HCT116 (cell line): ENCODE measurements around the gene HELZ2. TPM values are rescaled to one million over a fixed set of nuclear protein-coding genes. Genes with fewer than 3 reads are reported as not detected.

Source experiments
- ATAC-seq: fragments of 200-7000 bp; cut with Tn5 transposase; 2 replicates; pipeline ENCODE4 v1.9.1; 2020; ENCODE audit warnings: mild to moderate bottlenecking, moderate library complexity
- BruUV-seq: library from RNA; stranded (reverse); fragments of 400-500 nt; replicated peaks from 2 replicates; lab custom pipeline; 2021; lab: Mats Ljungman, UMichigan
- CTCF ChIA-PET: fragments of 300-600 bp; sonication (Branson Sonifier 250); formaldehyde crosslinking; loops from one replicate; lab custom pipeline; 2021; ENCODE audit warnings: antibody characterized with exemption; lab: Charles Lee
- POLR2A ChIA-PET: fragments of 300-600, 350-600 bp; sonication (Branson Sonifier 250); formaldehyde crosslinking; loops from one replicate; lab custom pipeline; 2021; ENCODE audit warnings: antibody characterized with exemption; lab: Charles Lee
- RAD21 ChIA-PET, 2 experiments: fragments of 300-600 bp; sonication (Branson Sonifier 250); formaldehyde crosslinking; loops; one replicate each; lab custom pipeline; 2023; ENCODE audit warnings: low total read pairs in 2 of 2; ENCODE audit not compliant: uncharacterized antibody in 2 of 2, unreplicated experiment in 2 of 2, low non-redundant PET in 1 of 2; lab: Charles Lee
- DNase-seq: peaks from one replicate; pipeline ENCODE4 v3.0.0-alpha.2; 2010; ENCODE audit warnings: low read depth, low spot score
- H2AFZ ChIP-seq: fragments of 200-600 bp; shearing (Covaris generic), sonication (generic); 2 replicates; pipeline ENCODE4 v1.6.1; 2017; ENCODE audit warnings: low read depth, mixed run types, mixed read lengths, antibody characterized with exemption, low read length; ENCODE audit not compliant: poor library complexity, severe bottlenecking
- H3K27ac ChIP-seq: 2 replicates; pipeline ENCODE4 v1.5.1; 2012; ENCODE audit warnings: low read depth, low read length
- H3K27me3 ChIP-seq: fragments of 200-600 bp; sonication (generic); 2 replicates; pipeline ENCODE4 v1.6.1; 2016; ENCODE audit warnings: mixed run types, low read length, mixed read lengths; ENCODE audit not compliant: insufficient read depth
- H3K36me3 ChIP-seq, 2 experiments: fragments of 200-500 bp in 1 of 2; fragments of 200-600 bp in 1 of 2; sonication (Bioruptor generic) in 1 of 2; sonication (generic) in 1 of 2; 2 replicates each; pipeline versions ENCODE4 v1.5.1 to v1.6.1; 2014 to 2016; ENCODE audit warnings: low read length in 2 of 2, inconsistent platforms in 1 of 2, mixed read lengths in 1 of 2, mixed run types in 1 of 2; ENCODE audit not compliant: insufficient read depth in 2 of 2, control insufficient read depth in 1 of 2
- H3K4me1 ChIP-seq, 2 experiments: fragments of 200-600 bp in 1 of 2; sonication (generic) in 1 of 2; 2 replicates each; pipeline versions ENCODE4 v1.5.1 to v1.6.1; 2012 to 2017; ENCODE audit warnings: low read length in 2 of 2, inconsistent platforms in 1 of 2, mild to moderate bottlenecking in 1 of 2, mixed read lengths in 1 of 2, mixed run types in 1 of 2, moderate library complexity in 1 of 2; ENCODE audit not compliant: insufficient read depth in 2 of 2, control insufficient read depth in 1 of 2
- H3K4me2 ChIP-seq: fragments of 200-600 bp; sonication (generic); 2 replicates; pipeline ENCODE4 v1.6.1; 2017; ENCODE audit warnings: mixed run types, low read length, mixed read lengths
- H3K4me3 ChIP-seq, 2 experiments: fragments of 200-600 bp in 1 of 2; sonication (generic) in 1 of 2; replicated peaks in 1 of 2; 2 replicates each; pipeline ENCODE4 v1.5.1; 2011 to 2016; ENCODE audit warnings: low read length in 2 of 2, control low read depth in 1 of 2, low read depth in 1 of 2, mild to moderate bottlenecking in 1 of 2, mixed read lengths in 1 of 2, mixed run types in 1 of 2
- H3K79me2 ChIP-seq: fragments of 200-600 bp; sonication (generic); 2 replicates; pipeline ENCODE4 v1.6.1; 2017; ENCODE audit warnings: mild to moderate bottlenecking, mixed run types, low read length, moderate library complexity, mixed read lengths; ENCODE audit not compliant: insufficient read depth
- H3K9ac ChIP-seq: fragments of 200-600 bp; sonication (generic); 2 replicates; pipeline ENCODE4 v1.6.1; 2016; ENCODE audit warnings: low read length, mixed read lengths
- H3K9me2 ChIP-seq: fragments of 200-600 bp; sonication (generic), shearing (Covaris generic); 2 replicates; pipeline ENCODE4 v1.6.1; 2017; ENCODE audit warnings: mixed run types, mild to moderate bottlenecking, moderate library complexity; ENCODE audit not compliant: insufficient read depth
- H3K9me3 ChIP-seq, 2 experiments: fragments of 200-500 bp in 1 of 2; fragments of 200-600 bp in 1 of 2; sonication (Bioruptor generic) in 1 of 2; sonication (generic) in 1 of 2; 2 replicates each; pipeline ENCODE4 v1.6.1; 2014 to 2017; ENCODE audit warnings: low read length in 2 of 2, mixed read lengths in 2 of 2, inconsistent platforms in 1 of 2, low read depth in 1 of 2, mild to moderate bottlenecking in 1 of 2, mixed run types in 1 of 2, moderate library complexity in 1 of 2; ENCODE audit not compliant: control insufficient read depth in 1 of 2, insufficient read depth in 1 of 2
- H4K20me1 ChIP-seq: fragments of 200-600 bp; sonication (generic), shearing (Covaris generic); 2 replicates; pipeline ENCODE4 v1.6.1; 2017; ENCODE audit warnings: mixed run types, mild to moderate bottlenecking, moderate library complexity; ENCODE audit not compliant: insufficient read depth
- ATF3 ChIP-seq: IDR thresholded peaks from 2 replicates; pipeline ENCODE4 v1.6.1; 2012
- CTCF ChIP-seq, 3 experiments: fragments of 200-600 bp in 1 of 3; sonication (generic) in 1 of 3; IDR thresholded peaks in 2 of 3; conservative IDR thresholded peaks in 1 of 3; 2 replicates each; pipeline ENCODE4 v1.5.1; 2012 to 2017; ENCODE audit warnings: low read depth in 2 of 3, low read length in 2 of 3, antibody characterized with exemption in 1 of 3, borderline replicate concordance in 1 of 3, control low read depth in 1 of 3, mild to moderate bottlenecking in 1 of 3, mixed read lengths in 1 of 3, mixed run types in 1 of 3, moderate library complexity in 1 of 3; ENCODE audit not compliant: insufficient read depth in 1 of 3
- EGR1 ChIP-seq: IDR thresholded peaks from 2 replicates; pipeline ENCODE4 v1.6.1; 2012; ENCODE audit warnings: low read depth
- ELF1 ChIP-seq: IDR thresholded peaks from 2 replicates; pipeline ENCODE4 v1.6.1; 2012; ENCODE audit warnings: low read depth, borderline replicate concordance
- EZH2 ChIP-seq: fragments of 200-600 bp; sonication (generic); IDR thresholded peaks from 2 replicates; pipeline ENCODE4 v1.6.1; 2017; ENCODE audit warnings: antibody characterized with exemption, mixed run types
- EZH2phosphoT487 ChIP-seq: fragments of 200-600 bp; IDR thresholded peaks from 2 replicates; pipeline ENCODE4 v1.6.1; 2018; ENCODE audit warnings: antibody characterized with exemption, borderline replicate concordance
- POLR2AphosphoS5 ChIP-seq: IDR thresholded peaks from 2 replicates; pipeline ENCODE4 v1.6.1; 2011; ENCODE audit warnings: mild to moderate bottlenecking, low read depth, low read length, moderate library complexity
- RAD21 ChIP-seq: IDR thresholded peaks from 2 replicates; pipeline ENCODE4 v1.6.1; 2012; ENCODE audit warnings: low read depth, mild to moderate bottlenecking
- SP1 ChIP-seq: IDR thresholded peaks from 2 replicates; pipeline ENCODE4 v1.6.1; 2012; ENCODE audit warnings: low read depth
- SRF ChIP-seq: IDR thresholded peaks from 2 replicates; pipeline ENCODE4 v1.6.1; 2012; ENCODE audit warnings: low read depth
- TCF7L2 ChIP-seq: IDR thresholded peaks from 2 replicates; pipeline ENCODE4 v1.7.0; 2011; ENCODE audit warnings: borderline replicate concordance, inconsistent platforms; ENCODE audit not compliant: insufficient read depth, insufficient read length; ENCODE audit errors: extremely low read depth
- ZNF274 ChIP-seq: fragments of 200-500 bp; sonication (Bioruptor generic); IDR thresholded peaks from 2 replicates; pipeline ENCODE4 v1.6.1; 2014; ENCODE audit warnings: mild to moderate bottlenecking, low read depth, low read length, inconsistent platforms
- intact Hi-C: fragments of 100-400 bp; cut with micrococcal nuclease; formaldehyde crosslinking; loops from 2 replicates; pipeline ENCODE4 v1.10.0; 2022
- total RNA-seq: library from RNA; stranded (reverse); gene quantifications from one replicate; pipeline ENCODE4 v1.2.1, GENCODE V29; 2021; ENCODE audit not compliant: unreplicated experiment
- TF ChIP-seq, protein P1 (sequence below): IDR thresholded peaks from 2 replicates; pipeline ENCODE4 v1.6.1; 2012

The HELZ2 gene
- total RNA-seq, 1 experiment from 2014 or later: 44.0 TPM

- Histone ChIP-seq H3K4me3 (no peak overlapping the region), H4K20me1 (no peaks in the 10 kb centered on the region), H3K79me2 (no peaks in the 10 kb centered on the region), H3K9ac (no peak overlapping the region), H3K4me2 (no peak overlapping the region), H3K4me1 (peaks cover 12 to 21% of the 10 kb centered on the region in 2 experiments), H3K9me2 (no peaks in the 10 kb centered on the region), H3K36me3 (no peaks in the 10 kb centered on the region), H2AFZ (no peak overlapping the region), H3K27ac (no peak overlapping the region), H3K9me3 (no peaks in the 10 kb centered on the region), H3K27me3 (no peaks in the 10 kb centered on the region)
- DNase-seq (no peak), ATAC-seq (no peak)
- no TSS peak for BruUV-seq
- CTCF ChIA-PET: interaction anchor here (2.3 kb wide), 1 partner anchor 9 kb away, joined by 11 read pairs; the partner anchor contains the start of gene PTK6
- RAD21 ChIA-PET: interaction anchor here in 1 of 2 experiments (0.9 kb wide), 1 partner anchor 9 kb away, joined by 4 read pairs; no protein-coding TSS in a partner anchor
- TF ChIP-seq ZNF274 (no peak), EZH2 (no peak), RAD21 (no peak), TCF7L2 (no peak)
- intact Hi-C loops: no loop called here
- POLR2A ChIA-PET: interaction anchor here (1.6 kb wide), 1 partner anchor 13 kb away, joined by 3 read pairs; no protein-coding TSS in a partner anchor
Observed at GRCh38 chr20:63529180-63529860, 44.7 kb downstream of the HELZ2 start.

DNA sequence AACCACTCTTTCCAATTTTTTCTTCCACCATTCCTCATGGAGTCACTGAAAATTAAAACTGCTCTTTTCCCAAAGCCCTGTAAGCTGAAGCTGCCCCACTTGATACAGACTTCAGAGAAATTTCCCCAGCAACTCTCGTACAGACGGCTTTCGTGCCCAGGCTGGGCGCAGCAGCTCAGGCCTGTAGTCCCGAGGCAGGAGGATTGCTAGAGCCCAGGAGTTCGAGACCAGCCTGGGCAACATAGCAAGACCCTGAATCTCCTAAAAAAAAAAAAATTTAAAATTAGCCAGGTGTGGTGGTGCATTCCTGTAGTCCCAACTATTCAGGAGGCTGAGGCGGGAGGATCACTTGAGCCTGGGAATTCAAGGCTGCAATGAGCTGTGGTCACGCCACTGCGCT lies 46.9 kb downstream of the HELZ2 start:
- no peak for ATAC-seq
- RAD21 ChIA-PET: no interaction called here
- no TSS peak for BruUV-seq
- no peaks in the 10 kb centered on the region for H3K27me3 ChIP-seq
- no peak for DNase-seq
- POLR2A ChIA-PET: no interaction called here
- peaks cover 8% of the 10 kb centered on the region for H3K79me2 ChIP-seq
- H3K27ac ChIP-seq: no peak overlapping the region
- peaks cover 6 to 14% of the 10 kb centered on the region in 2 experiments for H3K36me3 ChIP-seq
- H3K9me3 ChIP-seq: peaks cover 5 to 7% of the 10 kb centered on the region in 2 experiments; a peak in 2 of 4 replicates
- CTCF ChIA-PET: interaction anchor here (2.3 kb wide), 1 partner anchor 11 kb away, joined by 11 read pairs; the partner anchor contains the start of gene PTK6
- H3K4me2 ChIP-seq: no peak overlapping the region
- H3K4me1 ChIP-seq: peaks cover 5 to 25% of the 10 kb centered on the region in 2 experiments; a peak in 3 of 4 replicates
- intact Hi-C loops: no loop called here
- H4K20me1 ChIP-seq: no peaks in the 10 kb centered on the region
- no peak overlapping the region for H3K9ac ChIP-seq
- H3K9me2 ChIP-seq: no peaks in the 10 kb centered on the region
- H2AFZ ChIP-seq: no peak overlapping the region
- TF ChIP-seq ATF3: no peak
- no peak for TF ChIP-seq CTCF (IDR thresholded peaks at IDR 0.05 in 2 of 3, conservative IDR thresholded peaks at IDR 0.05 in 1 of 3; ENCODE audit: borderline replicate concordance in 1 of 3, insufficient read depth in 1 of 3, low read depth in 2 of 3, low read length in 2 of 3)
- TF ChIP-seq EZH2phosphoT487: no peak
- no peak for TF ChIP-seq SP1
- TF ChIP-seq ELF1: no peak
- TF ChIP-seq, protein P1, sequence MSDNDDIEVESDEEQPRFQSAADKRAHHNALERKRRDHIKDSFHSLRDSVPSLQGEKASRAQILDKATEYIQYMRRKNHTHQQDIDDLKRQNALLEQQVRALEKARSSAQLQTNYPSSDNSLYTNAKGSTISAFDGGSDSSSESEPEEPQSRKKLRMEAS: no peak
- no peak for TF ChIP-seq POLR2AphosphoS5
- TF ChIP-seq SRF: no peak
- no peak for TF ChIP-seq EGR1
- H3K4me3 ChIP-seq: no peak overlapping the region
